DMS114 treated with DMSO at 0.1 percent for 48 hours (cell line): Measurements from ENCODE around the gene DDX20.

Experiments
- DNase-seq: peaks from one replicate; lab custom pipeline; 2025; ENCODE audit not compliant: unreplicated experiment; lab: John Stamatoyannopoulos, UW

DDX20 gene, protein sequence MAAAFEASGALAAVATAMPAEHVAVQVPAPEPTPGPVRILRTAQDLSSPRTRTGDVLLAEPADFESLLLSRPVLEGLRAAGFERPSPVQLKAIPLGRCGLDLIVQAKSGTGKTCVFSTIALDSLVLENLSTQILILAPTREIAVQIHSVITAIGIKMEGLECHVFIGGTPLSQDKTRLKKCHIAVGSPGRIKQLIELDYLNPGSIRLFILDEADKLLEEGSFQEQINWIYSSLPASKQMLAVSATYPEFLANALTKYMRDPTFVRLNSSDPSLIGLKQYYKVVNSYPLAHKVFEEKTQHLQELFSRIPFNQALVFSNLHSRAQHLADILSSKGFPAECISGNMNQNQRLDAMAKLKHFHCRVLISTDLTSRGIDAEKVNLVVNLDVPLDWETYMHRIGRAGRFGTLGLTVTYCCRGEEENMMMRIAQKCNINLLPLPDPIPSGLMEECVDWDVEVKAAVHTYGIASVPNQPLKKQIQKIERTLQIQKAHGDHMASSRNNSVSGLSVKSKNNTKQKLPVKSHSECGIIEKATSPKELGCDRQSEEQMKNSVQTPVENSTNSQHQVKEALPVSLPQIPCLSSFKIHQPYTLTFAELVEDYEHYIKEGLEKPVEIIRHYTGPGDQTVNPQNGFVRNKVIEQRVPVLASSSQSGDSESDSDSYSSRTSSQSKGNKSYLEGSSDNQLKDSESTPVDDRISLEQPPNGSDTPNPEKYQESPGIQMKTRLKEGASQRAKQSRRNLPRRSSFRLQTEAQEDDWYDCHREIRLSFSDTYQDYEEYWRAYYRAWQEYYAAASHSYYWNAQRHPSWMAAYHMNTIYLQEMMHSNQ

DNA sequence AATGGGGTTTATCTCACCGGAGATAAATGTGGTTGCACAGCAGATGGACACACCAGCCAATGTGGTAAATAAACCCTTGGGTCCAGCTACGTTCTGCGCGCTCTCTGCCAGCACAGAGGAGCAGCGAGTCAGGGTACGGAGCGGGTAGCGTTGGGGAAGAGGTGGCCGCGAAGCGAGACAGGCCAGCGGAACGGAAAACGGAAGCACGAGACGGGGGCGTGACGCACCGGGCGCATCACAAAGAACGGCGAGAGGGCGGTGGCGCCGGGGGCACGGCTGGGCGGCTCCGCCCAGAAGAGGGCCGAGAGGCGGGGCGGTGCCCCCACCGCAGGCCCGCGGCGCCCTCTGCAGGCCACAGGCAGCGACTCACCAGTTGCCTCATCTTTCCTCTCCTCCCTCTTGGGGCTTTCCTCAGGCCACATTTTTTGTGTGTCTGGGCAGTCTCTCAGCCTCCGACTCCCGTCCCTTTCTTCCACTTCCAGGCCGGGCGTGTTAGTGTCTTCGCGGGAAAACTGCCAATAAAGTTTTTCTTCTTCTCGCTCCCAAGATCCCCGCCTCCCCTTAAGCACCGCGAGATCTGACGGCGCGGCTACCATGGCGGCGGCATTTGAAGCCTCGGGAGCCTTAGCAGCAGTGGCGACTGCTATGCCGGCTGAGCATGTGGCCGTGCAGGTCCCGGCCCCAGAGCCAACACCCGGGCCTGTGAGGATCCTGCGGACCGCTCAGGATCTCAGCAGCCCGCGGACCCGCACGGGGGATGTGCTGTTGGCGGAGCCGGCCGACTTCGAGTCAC lies at the start of gene DDX20:
Gene DDX20, plus strand, starts transcription at position 571 of the 793 bp plus-strand sequence. Its CDS starts 24 bp downstream, at position 595.
- DNase-seq = peak; percentile 98

DNA sequence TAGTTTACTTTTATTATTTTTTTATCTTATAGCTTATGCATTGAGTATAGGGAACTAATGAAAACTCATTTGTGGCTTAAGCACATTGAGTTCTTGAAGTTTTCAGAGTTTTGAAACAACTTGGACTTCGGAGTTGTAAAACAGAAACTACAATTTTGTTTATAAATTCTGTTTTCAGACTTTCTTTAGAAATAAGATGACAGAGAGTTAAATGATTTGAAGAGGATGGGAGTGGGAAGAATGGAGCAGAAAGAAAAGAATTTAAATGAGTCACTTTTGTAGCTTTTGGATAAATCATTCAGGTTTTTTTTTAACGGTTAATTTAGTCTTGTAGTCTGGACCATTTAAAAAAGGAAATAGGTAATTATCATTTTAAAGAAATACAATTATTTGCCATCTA lies 48.8 kb upstream of the DDX20 start:
- DNase-seq = no peak

DNA sequence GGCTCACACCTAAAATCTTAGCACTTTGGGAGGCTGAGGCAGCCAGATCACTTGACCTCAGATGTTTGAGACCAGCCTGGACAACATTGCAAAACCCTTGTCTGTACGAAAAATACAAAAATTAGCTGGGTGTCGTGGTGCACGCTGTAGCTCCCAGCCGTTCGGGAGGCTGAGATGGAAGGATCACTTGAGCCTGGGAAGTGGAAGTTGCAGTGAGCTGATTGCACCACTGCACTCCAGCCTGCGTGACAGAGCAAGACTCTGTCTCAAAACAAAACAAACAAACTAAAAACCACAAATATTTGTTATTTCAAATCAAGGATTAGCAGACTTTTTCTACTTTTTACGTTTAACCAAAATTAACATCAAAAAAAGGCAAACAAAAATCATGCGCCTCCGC lies 47.8 kb upstream of the DDX20 start:
- DNase-seq = no peak

DNA sequence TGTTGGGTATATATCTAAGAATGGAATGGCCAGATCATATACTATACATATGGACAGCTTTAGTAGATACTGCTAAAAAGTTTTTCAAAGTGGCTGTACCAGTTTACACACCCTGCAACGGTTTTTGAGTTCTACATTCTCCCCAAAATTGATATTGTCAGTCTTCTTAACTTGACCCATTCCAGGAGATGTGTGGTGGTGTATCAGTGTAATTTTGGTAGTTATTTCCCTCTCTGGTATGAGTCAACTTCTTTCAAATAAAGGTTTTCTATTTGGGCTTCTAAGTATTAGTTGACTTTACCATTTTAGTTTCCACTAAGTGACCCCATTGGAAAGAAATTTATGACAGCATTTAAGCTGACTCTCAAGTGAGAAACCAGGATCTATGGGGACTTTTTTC lies 45.7 kb upstream of the DDX20 start:
- no peak for DNase-seq

DNA sequence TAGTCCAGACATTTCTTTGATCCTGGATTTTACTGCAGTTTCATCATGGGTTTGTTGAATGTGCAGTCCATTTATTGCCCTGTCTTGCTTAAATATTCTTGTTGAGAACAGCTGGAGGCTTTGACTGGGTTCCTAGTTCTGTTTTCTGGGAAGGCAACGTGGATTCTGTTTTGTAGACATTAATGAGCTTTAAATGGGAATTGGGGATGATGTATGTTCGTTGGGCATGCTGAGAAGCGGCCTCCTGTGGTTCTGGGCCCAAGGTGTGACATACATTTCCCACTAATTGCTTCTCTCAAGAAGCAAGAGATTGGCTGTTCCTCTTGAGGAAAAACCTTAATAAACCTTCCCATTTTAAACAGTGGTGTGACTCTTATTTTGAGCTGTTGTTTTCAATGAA lies 39.4 kb upstream of the DDX20 start:
- DNase-seq = no peak

DNA sequence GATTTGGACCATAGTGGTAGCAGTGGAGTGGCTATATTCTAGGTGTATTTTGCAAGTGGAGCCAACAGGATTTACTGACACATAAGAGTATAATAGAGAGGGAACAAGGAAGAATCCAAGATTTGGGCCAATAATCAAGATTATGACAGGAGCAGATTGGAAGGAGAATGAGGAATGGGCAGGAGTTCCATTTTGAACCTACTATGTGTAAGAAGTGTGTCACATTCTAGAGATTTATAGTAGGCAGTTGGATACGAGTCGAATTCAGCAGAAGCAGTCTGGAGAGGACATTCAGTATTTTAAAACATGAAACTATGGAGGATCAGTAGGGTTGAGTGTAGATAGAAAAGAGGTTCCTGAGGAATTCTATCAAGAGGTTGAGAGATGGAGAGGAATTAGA lies 38.3 kb upstream of the DDX20 start:
- DNase-seq = no peak

DNA sequence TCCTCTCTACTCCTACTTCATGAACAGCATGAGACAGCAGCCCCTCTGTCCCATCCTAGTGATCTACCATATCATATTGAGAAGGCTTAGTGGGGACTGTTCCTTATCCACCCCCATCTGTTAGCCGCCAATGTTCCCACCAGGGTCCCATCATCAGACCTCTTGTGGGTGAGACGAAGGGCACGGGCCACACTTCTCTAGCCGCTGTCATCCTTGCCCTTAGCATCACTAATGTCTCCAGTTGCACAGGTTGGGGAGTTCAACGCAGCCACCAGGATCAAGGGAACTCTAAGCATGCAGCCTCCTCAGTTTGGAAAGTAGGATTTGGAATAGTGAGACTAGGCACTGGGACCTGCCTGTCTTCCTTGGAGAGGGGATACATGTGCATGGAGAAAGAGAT lies 36.6 kb upstream of the DDX20 start:
- DNase-seq = no peak

DNA sequence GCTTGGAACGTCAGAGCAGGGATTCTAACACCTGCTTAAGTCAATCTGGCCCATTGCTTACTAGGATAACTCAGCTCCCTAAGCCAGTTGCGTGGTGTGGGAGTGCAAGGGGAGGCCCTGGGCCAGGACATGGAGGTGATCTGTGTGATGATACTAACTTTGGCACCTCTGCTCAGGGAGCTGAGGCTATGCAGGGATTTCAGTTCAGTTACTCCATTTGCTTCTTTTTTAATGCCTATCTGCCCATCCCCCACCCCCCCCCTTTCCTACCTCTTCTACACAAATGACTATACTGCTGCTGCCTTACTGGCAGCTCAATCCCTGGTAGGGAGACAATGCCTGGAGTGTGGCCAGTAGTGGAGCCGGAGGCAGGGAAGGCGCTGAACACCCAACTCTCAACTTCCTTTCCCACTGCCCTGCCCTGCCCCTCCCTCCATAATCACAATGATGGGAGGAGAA lies 36.0 kb upstream of the DDX20 start:
- no peak for DNase-seq

DNA sequence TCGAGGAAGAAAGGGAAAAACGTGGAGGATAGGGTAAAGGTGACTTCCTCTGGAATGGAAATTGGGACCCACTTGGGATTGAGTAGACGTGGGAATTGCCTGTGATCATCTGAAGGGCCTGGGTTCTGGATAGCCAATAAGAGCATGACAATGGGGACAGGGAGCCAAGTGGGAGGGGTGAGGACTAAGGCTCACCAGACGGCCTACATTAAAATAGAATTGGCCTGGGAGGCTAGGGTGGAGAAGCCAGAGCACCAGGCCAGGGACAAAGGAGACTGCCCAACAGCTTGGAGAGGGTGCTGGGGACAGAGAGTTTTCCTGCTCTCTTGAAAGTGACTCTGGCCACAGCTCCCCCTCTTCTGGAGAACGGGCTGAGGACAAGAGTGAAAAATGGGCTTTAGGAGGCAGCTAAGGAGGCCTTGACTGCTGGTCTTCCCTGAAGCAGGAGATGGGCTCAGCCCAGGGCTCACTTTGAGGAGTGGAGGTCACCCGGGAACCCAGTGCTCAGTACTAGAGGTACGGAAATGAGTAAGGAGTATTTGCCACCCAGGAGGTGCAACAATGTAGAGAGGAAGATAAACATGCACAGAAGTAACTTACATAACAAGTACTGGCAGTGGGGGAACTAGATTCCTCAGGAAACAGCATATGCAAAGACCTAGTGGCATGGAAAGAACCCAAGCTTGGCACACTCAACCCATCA lies 35.3 kb upstream of the DDX20 start:
- no peak for DNase-seq

DNA sequence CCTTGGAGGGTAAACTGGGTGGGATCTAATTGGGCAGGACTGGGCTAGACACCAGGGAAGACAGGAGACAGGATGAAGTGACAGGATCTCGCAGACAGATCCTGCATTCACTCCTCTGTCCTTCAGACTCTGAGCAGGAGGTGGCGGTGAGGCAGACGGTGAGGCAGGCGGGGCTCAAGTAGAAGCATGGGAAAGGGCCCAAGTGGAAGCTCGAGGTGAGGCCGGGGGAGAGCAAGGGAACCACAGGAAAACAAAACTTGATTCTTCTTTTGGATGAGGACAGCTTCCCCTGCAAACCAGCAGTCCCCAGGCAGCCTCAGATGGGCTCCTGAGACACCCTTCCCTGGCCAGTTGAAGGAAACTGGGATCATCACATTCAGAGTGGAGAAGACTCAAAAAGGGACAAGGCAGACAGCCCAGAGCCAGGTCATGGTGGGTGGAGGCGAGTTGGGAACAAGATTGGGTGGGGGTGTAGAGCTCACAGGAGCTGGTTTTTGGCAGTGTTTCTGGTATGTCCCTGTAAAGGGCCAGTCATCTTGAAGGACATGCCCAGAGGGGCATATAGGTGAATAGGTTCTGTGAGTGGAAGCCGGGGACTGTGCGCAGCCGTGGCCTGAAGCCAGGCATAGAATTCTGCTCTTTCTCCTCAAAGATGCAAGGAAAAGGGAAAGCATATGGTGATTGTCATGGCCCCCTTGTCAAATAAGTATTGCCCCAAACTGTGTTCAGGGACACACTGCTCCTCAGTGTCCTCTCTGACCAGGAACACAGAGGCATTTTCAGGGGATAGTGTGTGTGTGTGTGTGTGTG lies 34.5 kb upstream of the DDX20 start:
- DNase-seq = no peak

DNA sequence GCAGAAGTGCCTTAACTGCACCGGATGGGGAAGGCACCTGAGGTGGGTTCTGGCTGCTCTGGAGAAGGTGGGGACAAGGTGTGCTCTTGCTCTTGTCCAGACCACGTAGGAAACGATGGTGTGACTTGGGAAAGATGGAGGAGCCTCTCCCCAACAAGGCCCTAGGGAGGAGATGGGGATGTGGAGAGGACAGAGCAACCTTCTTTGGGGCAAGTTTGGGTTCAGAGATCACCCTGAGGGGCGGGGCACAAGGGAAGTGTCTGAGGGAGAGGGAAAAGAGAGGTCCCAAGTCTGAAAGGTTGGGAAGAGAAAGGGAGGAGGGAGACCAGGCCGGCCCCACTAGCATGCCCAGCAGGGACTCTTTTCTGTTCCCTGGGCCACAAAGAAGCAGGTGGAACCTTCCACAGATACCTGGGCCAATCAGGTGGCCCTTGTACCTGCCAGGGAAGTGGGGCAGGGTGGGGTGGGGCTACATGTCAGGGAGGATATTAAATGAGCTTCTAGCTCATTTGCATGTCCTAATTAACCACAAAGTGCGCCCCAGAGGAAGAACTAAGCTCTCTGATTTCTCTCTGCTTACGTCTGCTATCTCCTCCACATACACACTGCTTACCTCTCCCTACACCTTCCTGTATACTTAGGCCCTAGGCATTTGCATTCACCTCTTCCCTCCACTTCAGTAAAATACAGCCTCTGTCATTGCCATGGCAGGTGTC lies 32.5 kb upstream of the DDX20 start:
- DNase-seq = no peak

DNA sequence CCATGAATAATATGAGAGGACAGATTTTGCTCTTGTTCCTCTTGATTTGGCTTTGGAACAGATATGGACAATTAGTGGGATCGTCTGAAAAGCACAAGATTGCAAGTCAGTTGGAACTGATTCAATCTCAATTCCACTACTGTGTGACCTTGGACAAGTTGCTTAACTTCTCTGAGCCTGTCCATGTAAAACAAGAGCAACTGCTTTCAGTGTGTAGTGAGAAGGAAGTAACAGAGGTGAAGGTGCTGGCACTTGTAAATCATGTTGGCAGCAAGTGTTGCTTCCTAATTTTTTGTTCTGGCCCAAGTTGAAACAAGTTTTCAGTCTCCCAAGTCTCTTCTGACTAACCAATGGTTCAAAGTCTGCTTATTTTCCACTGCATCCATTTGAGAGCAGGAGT lies 31.8 kb upstream of the DDX20 start:
- no peak for DNase-seq

DNA sequence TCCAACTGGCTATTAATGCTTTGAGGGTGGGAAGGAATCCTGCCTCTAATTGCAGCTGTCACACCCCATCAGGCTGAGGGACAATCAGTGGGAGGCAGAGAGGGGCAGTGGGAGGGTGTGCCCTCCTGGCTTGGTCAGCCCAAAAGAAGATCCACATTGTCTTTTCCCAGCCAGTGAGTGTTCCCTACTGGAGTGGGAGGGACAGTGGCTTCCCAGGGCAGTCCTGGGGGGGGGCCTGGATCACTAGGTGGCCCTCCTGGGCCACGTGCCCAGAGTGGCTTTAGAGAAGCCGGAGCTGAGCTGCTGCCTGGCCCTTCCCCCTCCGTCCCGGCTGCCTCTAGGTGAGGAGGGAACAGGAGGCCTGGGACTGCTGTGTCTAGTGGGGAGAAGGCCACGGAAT lies 30.5 kb upstream of the DDX20 start:
- DNase-seq = no peak

DNA sequence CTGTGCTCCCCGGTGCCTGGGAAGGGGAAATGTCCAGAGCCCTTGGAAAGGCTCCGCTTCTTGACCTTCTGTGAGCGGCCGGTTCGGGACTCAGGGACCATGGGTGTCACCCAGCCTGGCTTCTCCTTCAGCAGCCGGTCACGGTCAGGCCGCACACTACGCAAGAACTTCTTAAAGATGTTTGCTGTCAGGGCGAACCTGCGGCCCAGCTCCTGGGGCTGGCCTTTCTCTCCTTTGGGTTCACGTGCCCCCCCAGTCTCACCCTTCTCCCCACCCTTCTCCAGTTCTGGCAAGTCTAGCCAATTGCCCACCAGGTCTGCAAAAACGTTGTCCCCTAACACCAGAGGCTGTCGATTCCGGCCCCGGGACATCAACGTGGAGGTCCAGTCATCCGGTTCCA lies 28.6 kb upstream of the DDX20 start:
- no peak for DNase-seq

DNA sequence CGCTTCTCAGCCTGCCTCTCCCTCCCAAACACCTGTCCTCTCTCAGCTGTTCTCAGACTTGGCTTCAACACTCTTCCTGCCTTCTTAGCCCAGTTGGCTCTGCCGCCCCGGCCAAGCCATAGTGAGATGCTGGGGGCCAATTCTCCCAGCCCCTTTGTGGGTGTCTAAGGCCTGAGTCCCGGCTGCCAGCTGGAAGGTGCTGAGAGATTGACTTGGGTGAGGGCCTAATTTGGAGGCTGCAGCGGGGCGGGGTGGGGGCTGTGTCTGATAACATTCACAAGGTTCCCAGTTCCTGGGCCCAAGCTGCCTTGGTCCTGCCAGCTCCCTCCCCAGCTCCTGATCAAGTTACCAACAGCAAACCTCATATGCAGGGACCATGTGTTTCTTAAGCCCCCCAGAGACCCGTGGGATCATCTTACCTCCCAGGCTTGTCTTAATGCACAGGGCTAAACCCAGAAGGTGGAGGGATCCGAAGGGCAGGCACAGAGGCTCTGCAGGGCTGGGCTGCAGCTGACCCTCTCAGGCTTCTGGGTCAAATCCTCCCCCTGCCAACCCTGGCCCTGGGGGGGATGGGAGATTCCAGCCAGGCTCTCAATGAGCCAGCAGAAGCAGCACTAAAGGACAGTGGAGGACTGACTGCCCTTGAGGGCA lies 26.3 kb upstream of the DDX20 start:
- DNase-seq = no peak

DNA sequence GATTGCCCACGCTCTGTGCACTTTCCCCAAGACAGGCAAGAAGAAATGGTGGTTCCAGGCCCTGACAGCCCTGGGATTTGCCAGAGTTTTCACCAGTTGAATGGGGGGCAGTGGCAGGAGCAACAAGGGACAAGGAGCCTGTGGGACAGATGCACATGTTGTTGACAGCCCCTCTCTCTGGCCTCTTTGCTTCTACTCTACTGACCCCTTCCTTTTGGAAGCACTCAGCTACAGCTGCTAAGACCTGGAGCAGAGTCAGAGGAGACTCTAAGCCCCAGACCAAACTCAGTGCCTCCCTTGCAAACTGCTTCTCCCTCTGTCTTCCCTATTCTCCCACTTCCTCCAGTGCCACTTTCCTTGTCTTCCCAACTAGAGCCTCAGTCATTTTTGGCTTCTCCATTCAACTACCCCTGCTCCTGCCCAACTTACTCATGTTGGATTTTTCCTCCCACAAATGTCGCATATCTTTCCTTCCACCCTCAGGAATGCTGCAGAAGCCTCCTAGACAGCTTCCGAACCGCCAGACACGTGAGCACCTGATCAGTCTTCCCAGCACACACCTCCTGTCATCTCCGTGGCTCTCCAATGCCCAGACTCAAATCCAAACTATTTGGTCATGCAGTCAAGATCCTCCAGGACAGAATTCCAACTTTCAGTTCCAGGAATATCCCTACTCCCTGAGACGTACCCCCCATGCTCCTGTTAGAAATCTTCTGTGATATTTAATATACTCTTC lies 25.6 kb upstream of the DDX20 start:
- no peak for DNase-seq

DNA sequence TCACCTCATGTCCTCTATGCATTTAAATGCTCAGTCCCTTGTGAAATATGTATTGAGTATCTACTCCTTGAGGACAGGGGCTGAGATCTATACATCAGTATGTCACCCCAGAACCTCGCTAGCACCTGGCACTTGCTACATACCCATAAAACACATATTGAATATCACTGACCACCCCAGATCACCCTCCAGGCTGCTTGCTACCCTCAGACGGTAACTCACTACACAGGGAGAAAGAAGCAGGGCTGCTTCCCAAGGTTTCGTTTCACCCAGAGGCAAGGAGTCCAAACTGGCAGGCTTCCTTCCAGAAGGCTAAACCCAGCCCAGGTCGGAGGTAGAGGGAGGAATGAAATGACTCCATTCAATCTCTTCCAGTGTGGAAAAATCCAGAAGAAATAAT lies 25.0 kb upstream of the DDX20 start:
- no peak for DNase-seq

DNA sequence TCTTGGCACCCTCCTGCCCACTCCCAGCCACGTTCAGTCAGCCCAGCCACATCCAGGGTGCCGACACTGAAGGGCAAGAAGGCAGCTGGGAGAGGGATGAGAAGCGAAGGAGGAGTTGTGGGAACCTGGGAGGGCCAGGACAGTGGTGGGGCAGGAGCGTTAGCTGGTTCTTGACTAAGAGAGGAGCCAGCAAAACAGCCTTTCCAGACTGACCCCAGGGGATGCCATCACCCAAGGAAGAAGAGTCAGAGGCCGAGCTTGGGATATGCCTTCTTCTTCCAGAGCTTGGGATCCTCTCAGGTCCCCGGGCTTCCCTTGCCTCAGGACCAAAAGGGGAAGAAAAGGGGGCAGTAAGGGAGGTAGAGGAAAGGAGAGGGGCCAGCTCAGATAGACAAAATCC lies 23.7 kb upstream of the DDX20 start:
- DNase-seq = no peak
